ENCODE measurements around the gene ARHGAP10.
"Not testable (repeated sequence)": the region's sequence is repeated elsewhere in the genome, so short reads cannot be mapped to it uniquely, and the experiment has no call there.

ARHGAP10 gene

DNA sequence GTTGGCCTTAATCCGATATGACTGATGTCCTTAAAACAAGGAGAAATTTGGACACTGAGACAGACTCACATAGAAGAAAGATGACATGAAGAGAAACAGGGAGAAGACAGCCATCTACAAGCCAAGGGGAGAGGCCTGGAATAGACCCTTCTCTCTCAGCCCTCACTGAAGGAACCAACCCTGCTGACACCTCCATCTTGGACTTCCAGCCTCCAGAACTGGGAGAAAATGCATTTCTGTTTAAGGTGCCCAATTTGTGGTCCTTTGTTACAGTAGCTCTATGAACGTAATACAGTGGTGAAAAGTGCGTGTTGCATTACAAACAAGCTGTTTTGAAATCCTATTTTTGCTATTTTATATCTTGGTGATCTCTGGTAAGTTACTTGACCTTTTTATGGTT lies 343.6 kb downstream of the ARHGAP10 start:
- DNase-seq = no peak

DNA sequence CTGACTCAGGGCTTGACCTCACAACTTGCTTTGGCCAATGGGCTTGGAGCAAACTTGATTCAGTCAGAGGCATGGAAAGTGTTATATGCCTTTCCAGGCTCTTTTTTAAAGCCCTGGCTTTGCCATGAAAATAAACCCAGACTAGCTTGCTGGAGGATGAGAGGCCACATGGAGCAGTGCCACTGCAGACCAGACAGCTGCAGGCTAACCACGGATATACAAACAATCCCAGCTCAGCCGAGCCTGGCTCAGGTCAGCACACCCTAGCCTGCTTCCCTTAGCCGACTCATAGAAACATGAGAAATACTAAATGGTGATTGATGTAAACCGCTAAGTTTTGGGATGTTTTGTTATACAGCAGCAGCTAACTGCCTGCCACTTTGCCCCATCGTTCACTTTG lies 345.1 kb downstream of the ARHGAP10 start:
- no peak for DNase-seq

DNA sequence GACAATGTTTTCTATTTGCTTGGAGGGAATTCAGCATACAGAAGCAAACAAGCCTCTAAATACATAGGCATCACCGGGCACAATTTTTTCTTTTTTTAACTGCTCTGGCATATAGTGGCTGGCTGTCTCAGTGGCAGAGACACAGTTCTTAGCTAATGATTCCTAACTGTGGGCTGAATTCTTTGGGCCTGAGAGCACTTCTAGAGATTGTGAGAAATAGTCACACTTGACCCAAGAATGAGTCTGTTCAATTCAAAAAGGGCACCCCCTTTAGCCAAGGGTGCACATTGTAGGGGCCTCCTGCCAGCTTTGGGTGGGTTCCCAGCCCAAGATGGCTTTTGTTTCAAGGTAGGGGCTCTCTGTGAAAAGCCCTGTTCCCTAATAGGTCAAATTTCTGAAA lies 345.7 kb downstream of the ARHGAP10 start:
- DNase-seq = no peak

DNA sequence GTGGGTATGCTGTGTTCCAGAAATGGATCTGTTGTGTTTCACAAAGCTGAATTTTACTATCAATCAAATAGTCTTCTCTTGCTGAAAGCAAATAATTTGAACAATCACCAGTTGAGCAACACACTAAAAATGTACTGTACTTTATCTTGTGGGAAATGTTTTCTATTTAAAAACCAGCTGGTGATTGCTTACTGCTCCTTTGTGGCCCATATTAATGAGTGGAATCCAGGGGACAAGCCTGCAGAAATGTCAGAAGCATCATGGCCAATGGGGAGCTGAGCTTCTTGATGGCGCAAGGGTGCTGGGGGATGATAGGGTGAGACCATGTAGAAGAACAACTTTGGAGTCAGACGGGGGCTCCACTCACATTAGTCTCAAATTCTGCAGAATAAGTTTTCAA lies 346.2 kb downstream of the ARHGAP10 start:
- no peak for DNase-seq

DNA sequence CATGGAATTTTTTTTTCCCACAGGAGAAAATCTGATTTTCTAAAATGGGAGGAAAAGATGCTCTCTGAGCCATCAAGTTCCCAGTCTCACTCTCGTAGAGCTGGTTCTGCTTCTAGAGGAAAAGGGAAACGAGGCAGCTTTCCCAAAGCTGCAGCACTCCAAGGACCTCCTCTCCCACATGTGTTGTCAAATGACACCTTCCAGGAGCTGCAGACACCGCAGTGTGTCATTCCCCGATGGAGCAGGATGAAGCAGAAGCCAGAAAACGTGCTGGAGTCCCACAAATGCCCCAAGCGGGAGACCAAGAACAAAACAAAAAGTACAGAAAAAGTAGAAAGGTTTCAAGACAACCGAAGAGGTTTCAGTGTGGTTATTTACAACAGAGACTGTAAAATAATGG lies 348.1 kb downstream of the ARHGAP10 start:
- no peak for DNase-seq

DNA sequence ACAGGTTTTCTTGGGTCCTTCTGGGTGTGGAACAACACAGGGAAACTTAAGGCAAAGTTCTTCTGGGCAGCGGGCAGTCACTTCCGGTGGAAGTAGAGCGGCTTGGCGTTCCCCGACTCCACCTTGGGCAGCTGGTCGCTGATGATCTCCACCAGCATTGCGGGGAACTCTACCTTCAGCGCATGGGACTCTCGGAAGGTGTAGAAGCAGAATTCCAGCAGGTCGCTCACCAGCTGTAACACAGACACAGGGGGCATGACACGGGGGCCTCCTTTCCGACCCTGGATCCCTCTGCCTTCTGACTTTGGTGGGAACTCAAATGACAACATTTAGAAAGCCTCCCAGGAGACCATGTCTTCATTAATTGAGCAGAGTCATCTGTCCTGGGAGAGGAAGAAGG lies 349.4 kb downstream of the ARHGAP10 start:
- DNase-seq = no peak

DNA sequence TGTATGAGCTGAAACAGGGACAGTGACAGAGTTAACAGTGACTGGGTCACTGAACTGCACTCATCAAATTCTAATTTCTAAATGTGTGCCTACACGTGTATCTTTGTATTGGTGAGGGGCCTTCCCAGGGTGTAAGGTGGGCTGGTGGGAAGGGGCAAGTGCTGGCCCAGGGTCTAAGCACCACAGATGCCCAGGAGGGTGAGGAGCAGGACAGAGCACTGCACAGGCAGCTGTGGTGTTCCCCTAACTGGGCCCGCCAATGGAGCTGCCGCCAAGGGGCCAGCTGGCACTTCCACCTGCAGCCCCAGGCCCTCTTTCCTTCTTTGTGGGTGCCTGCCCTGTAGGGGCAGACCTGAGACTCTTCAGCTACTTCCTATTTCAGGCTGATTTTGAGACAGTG lies 349.9 kb downstream of the ARHGAP10 start:
- DNase-seq = no peak

DNA sequence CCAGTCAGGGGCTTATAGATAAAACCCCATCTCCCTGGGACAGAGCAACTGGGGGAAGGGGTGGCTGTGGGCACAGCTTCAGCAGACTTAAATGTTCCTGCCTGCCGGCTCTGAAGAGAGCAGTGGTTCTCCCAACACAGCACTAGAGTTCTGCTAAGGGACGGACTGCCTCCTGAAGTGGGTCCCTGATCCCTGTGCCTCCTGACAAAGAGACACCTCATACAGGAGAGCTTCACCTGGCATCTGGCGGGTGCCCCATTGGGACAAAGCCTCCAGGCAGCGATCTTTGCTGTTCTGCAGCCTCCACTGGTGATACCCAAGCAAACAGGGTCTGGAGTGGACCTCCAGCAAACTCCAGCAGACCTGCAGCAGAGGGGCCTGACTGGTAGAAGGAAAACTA lies 351.2 kb downstream of the ARHGAP10 start:
- not testable (repeated sequence) for DNase-seq

DNA sequence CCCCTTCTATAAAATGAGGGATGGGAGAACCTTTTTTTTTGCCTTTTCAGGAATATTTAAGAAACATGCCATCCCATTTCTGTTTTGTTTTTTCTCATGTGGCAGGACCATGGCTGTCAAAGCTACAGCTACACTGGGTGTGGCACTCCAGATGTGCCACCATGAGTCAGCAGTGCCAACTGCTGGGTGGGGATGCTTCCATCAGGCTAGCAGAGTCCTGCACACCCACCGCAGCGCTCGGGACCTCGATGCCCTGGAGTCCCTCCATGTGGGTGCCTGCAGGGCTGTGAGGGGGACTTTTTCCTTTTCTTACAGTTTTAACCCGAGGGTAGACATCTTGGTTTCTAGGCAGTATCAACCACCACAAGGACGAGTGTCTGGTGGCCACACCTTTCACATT lies 357.7 kb downstream of the ARHGAP10 start:
- no peak for DNase-seq

DNA sequence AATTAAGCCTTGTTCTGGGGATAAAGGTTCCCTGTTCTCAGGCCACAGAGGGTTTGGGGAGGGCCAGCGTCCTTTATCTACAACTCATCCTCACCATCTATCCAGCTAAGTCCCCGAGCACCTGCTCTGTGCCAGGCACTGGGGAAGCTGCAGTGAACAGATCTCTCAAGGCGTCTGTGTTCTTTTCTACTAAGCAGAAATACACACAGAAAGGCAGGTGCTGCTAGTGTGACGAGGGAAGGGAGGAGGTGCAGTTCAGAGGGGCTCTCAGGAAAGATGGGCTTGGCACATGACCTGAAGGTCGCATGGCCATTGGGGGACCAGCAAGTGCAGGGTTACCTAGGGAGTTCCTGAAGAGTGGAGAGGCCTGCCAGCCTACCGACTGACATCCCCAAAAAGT lies 358.1 kb downstream of the ARHGAP10 start:
- no peak for DNase-seq

DNA sequence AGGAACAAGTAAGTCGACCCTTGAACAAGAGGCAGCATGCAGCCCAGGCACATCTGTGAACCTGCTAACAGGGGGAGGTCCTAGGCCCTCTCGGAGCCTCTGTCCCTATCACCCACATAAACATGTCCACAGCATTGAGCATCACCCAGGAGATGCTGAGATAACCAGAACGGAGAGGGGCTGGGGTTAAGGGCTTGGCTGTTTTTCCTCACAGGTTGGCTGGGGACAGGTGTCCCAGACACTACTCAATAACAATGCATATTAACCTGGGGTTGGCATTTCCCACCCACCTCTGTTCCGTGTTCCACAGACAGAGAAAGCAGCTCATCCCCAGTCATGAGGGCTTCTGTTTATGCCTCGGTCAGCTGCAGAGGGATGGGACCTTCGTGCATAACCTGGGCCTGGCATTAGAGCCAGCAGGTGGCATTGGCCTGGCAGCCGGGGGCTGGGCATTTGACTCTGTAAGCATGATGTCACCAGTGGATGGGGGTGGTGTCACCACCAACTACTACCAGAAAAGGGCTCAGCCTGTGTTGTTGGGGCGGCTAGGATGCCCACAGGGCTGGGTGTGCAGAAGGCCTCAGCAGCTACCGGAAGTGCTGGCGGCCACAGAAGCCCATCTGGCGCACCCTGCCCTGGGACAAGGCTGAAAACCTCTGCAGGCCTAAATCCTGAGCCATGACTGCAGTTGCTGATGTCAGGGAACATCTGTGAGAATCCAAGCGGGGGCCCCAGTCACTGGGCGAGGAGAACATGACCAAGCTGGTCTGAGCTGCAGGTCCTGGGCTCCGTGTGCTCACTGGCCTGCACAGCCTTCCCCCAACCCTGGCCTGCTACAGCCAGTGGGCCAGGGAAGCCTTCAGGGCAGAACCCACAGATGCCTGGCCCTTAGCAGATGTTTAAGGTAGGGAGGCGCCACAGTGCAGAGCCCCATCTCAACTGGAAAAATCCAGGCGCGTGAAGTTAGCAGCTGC lies 358.9 kb downstream of the ARHGAP10 start:
- no peak for DNase-seq

DNA sequence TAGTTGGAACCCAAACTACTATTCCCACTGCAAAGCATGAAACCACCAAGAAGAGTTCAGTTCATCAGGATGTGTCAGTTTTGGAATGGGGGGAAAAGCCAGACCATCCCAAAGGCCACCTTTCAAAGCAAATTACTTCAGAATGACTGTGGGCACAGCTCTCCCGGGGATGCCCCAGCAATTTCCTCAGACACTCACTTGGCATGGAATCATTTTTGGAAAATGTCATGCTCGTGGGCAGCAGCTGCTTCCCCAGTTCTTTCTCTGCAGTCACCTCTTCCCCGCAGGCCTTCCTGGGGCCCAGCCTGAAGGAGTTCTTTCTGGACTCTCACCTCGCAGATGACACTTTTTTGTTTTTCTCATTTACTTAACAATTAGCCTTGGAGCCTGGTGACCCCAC lies 360.0 kb downstream of the ARHGAP10 start:
- no peak for DNase-seq

DNA sequence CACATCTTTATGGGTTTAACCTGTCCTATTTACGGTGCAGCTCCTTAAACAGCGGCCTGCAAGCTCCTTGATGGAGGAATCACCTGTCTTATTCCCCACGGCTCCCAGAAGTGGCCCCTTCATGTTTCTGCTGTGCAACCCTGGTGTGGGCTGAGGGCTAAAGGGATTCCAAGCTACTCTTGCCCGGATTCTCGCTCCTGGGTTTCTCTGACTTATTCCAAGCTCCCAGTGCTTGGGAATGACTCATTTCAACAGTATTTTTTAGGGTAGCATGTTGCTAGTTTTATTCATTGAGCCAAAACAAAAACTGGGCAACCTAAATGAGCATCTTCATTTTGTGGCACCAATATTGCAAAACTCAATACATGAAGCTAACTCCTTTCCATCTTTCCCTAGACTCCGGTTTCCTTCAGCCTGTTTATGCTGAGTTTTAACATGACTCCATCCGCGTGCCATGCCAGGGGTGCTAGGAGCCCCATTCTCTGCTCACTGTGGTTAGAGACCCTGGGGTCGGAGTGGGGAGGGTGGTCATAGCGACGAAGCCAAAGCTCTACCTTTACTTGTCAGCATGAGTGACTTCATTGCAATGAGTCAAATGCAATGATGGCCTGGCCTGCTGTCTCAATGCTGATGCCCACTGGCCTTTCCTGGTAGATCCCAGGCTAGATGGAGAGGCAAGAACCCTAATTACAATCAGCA lies 360.6 kb downstream of the ARHGAP10 start:
- DNase-seq = no peak

DNA sequence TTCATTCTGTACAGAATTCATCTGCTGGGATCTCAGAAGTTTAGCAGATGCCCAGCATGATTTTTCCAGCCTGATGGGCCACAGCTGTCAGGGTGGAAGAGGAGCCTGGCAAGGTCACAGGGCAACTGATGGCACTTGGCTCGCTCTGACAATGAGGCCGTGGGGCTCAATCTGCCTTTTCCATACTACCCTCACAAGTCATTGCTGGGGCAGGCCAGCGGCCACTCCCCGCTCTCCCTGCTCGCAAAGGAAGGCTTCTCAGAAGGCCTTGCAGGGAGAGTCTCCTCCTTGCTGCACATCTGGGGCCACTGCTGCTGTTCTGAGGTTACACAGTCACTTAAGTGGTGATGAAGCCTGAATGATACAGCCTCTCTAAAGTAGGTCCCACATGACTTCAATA lies 361.2 kb downstream of the ARHGAP10 start:
- no peak for DNase-seq

DNA sequence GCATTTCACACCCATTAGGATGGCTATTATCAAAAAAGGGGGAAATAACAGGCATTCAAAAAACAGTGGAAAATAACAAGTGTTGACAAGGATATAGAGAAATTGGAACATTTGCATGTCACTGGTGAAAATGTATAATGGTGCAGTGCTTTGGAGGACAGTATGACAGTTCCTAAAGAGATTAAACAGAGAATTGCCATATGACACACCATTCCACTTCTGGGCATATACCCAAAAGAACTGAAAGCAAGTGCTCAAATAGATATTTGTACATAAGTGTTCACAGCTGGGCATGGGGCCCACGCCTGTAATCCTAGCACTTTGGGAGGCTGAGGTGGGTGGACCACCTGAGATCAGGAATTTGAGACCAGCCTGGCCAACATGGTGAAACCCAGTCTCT lies 362.3 kb downstream of the ARHGAP10 start:
- DNase-seq = no peak

DNA sequence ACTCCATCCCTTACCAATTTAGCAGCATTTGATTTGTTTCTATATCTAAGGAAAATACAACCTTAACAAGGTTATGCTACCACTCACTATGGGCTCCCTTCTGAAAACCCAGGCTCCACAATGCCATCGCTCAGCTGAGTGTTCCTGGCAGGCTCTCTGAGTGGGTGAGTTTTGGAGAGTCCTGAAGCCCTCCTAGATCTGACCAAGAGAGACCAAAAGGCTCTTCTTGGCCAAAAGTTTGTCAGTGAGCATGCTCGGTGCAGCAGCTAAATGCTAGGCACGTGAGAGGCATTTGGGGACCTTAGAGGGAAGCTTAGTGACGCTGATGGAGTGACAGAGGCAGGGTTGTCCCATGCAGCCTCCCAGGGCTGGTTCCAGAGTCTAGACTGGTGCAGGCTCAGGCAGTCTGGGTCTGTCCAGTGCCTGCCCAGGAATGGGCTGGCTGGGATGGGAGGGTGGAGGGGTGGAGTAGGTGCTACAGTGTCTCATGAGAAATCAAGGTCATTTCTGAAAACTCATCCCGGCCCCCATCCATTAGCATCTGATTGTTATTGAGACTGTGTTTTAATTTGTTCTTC lies 363.5 kb downstream of the ARHGAP10 start:
- DNase-seq = no peak

DNA sequence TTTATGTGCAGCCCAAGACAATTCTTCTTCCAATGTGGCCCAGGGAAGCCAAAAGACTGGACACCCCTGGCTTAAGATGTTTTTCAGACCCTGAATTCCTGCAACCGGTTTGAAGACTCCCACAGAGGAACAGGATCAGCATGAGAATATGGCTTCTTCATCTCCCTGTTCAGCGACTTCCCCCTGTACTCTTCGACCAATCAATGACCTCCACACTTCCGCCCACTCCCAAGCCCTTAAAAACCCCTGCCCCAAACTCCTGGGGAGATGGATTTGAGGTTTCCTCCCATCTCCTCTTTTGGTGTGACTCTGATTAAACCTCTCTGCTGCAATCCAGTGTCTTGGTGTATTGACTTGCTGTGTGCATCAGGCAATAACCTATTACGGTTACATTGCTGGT lies 365.9 kb downstream of the ARHGAP10 start:
- DNase-seq = no peak

DNA sequence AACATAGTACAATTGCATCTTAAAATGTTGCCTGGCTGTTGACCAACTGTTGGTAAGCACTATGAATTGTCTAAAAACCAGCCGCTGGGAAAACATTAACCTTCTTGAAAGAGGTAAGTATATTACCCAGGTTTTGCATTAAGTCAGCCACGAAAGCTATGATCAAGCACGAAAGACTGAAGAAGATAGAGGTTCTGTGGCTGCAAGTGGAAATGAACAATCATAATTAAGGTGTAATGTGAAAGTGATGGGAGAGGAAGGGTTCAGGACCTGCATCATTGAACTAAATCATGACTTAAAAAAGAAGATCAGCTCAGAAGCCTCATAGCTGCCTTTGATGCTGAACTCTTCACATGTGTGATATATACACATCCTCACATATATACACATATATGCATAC lies 369.3 kb downstream of the ARHGAP10 start:
- DNase-seq = no peak

DNA sequence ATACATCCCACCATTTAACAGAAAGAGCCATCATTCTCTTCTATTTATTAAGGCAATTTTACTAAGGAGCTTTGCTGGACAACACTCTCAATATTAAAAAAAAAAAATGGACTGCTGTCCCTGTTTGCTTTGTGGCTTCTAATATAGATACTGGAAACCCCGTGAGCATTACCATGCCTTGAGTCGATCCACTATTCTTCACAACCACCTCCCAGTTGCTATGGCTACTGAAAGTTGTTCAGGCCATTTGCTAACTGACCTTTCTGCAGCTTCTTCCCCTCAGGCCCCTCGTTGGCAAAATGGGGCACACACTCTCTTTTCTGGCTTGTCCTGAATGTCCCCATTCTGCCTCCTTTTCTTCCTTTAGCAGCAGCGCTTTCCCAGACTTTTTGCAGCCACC lies 369.9 kb downstream of the ARHGAP10 start:
- DNase-seq = no peak

DNA sequence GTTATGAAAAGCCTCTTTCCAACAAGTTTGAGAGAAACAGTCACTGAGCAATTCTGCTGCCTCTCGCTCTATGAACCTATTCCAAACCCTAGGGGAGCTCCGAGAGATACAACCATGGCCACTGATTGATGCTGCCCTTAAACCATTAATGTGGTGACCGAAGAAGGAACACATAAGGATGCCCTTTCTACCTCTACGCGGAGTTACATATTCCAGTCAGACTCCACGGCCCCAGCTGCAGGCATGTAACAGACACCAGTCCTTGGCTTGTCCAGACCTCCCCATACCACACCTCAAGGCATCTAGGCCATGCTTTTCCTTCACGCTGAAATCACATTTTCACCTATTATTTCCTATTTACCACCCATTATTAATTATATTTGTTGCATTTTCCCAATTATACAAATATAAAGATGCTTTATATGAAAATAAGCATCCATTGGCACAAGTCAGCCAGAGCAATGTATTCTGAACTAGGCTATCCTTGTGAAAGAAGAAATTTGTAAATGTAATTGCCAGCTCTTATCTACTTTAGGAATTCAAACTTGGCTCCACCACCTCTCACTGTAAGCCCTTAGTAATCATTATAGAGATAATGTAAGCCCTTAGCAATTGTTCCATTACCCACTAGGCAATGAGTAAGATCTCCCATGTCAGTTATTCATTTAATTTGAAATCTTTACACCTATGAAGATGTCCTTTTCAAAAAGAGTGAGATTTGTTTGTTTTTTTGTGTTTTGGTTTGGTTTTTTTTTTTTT lies 371.9 kb downstream of the ARHGAP10 start:
- DNase-seq = no peak

DNA sequence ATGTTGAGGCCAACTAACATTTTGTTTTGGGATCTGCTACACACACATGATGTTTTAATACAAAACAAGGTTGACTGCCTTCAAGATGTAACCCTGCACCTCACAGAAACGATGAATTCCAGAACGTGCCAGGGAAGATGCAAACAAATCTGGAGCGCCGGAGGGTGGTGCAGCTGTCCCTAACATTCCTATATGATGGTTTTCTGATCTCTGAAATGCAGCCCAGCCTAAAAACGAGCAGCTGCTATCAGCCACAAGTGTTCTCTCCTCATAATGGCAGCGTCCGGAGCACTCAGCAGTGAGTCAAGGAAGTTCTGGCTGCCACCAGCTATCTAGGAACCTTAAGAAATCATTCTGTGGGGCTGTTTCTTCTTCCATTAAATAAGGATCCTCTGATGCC lies 376.9 kb downstream of the ARHGAP10 start:
- DNase-seq = no peak

DNA sequence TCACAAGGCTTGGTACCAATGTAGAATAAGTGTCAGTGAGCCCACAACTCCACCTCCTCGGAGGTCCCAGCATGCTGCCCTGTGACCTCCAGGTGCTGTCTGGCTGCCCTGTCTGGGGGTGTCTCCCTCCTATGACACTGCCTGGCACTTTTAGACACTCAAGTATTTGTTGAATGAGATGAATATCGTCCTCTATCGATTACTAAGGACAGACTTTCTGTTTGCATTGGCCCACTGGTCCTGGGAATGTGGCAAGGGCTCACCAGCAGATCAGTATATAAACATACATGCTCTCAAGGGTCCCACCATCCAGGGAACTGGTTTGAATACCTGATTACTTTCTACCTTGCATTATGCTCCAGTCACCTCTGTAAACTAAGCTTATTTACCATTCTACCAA lies 377.3 kb downstream of the ARHGAP10 start:
- DNase-seq = no peak

DNA sequence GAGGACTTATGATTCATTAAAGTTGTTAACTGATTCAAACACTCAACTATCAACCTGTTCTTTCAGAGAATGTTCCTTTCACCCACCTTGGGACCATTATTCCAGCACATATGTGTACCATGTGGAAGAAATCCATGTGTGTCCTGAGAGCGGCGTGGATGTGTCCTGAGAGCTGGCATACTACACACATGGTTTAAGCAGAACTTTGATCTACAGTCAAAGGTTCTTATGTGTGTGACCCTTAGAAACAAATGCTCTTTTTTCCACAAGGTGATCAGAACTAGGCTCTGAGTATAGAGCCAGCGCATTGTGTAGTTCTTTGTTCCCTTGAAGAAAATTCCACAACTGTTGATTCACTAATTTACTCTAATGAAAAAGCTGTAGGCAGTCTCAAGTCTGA lies 378.3 kb downstream of the ARHGAP10 start:
- no peak for DNase-seq

Data from DMS153 (cell line).